GM12874 (cell line): ENCODE data around the gene CACHD1.

Source experiments
- CTCF ChIP-seq: IDR thresholded peaks from 2 replicates; pipeline ENCODE4 v1.5.1; 2011; ENCODE audit warnings: low read depth, mild to moderate bottlenecking, control low read depth, low read length, moderate library complexity; ENCODE audit not compliant: insufficient read depth

The CACHD1 gene

DNA sequence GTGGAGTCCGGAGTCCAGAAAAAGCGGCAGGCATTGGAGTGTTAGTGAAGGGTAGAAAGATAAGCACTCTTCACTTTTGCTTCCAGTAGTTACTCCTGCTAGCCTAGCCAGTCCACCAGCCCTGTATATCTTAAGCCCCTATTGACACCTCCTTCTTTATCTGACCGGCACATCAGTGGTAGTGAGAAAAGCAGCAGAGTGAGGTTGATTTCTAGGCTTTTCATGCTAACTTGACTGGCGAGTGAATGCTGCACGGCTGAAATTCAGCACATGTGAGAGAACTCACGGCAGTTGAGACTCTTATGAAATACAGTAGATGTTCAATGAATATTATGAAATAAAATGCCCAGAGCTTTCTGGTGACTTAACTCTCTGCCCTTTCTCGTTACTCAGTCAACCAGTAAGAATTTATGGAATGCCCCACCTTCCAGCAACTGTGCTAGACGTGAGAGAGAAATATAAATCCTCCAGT is 128.2 kb downstream of the CACHD1 start:
- TF ChIP-seq CTCF: no peak

- no peak for TF ChIP-seq CTCF
Observed at GRCh38 chr1:64599242-64599641, 129.3 kb downstream of the CACHD1 start.

DNA sequence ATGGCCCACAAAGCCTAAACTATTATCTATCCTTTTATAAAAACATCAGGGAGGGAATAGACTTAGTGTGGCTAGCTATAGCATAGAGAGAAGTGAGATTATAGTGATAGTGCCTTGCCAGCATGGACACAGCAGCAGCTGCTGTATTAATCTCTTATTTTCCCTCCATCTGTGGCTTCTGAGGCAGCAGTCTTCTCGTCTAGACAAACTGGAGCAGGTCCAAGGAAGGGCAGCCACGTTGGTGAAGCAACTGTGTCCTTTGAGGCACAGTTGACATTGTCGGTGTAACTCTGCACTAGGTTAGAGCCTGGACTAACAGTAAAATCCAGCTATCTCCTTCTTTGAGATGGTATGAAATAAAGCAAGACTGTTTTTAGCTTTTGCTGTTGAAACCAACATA is 131.3 kb downstream of the CACHD1 start:
- TF ChIP-seq CTCF: no peak

DNA sequence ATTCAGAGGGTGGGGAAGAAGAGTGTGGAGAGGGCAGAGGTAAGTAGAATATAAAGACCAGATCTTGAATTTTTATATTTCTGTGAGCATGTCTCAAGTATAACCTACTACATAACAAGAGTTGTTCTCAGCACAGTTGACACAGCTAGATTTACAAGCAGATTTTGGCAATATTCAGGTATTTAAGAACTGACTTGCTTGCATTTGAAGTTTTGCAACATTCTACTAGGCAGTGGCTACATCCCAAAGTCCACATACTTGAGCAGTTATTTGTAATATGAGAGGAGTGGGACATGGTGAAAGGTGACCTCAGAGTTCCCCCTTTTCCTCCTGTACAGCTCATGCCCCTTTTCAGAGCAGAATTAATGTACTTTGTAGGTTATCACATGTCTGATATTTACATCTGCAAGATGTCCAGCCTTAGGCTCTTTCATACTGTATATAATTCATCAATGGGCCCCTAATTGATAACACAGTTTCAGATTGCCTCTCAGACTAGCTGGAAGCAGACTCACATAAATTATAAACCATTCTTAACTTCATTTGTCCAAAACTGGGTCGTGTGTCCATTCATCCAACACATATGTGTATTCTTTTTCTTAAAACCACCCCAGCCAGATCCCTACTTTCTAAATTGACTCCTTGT is 138.2 kb downstream of the CACHD1 start:
- no peak for TF ChIP-seq CTCF

- no peak for TF ChIP-seq CTCF
Observed at GRCh38 chr1:64608651-64609048, 138.7 kb downstream of the CACHD1 start.

GRCh38 chr1:64616039-64616438 is 146.1 kb downstream of the CACHD1 start:
- no peak for TF ChIP-seq CTCF

- no peak for TF ChIP-seq CTCF
Observed at GRCh38 chr1:64623750-64624191, 153.8 kb downstream of the CACHD1 start.
